NCI-H146 (cell line): ENCODE data around the gene GTPBP2.
"Not testable (repeated sequence)": the region's sequence is repeated elsewhere in the genome, so short reads cannot be mapped to it uniquely, and the experiment has no call there.

ENCODE experiments used
- DNase-seq: peaks from one replicate; lab custom pipeline; 2025; lab: John Stamatoyannopoulos, UW

The GTPBP2 gene

GRCh38 chr6:43658161-43658560, 29.1 kb upstream of the GTPBP2 start:
- no peak for DNase-seq

GRCh38 chr6:43657221-43657802, 28.2 kb upstream of the GTPBP2 start:
- DNase-seq: no peak

GRCh38 chr6:43652822-43653221, 23.8 kb upstream of the GTPBP2 start:
- DNase-seq: not testable (repeated sequence)

GRCh38 chr6:43648248-43648647, 19.2 kb upstream of the GTPBP2 start:
- no peak for DNase-seq

GRCh38 chr6:43647613-43648012, 18.5 kb upstream of the GTPBP2 start:
- DNase-seq: peak; percentile 50

- no peak for DNase-seq
Observed at GRCh38 chr6:43645613-43645964, 16.5 kb upstream of the GTPBP2 start.

- DNase-seq: no peak
Observed at GRCh38 chr6:43644940-43645612, 16.0 kb upstream of the GTPBP2 start, which contains the start of gene RSPH9. Gene RSPH9, plus strand, starts transcription at chr6:43645036. Its CDS starts 63 bp downstream, at chr6:43645099.

- DNase-seq: no peak
Observed at GRCh38 chr6:43639984-43640800, 11.1 kb upstream of the GTPBP2 start.

GRCh38 chr6:43636308-43636659, 7.2 kb upstream of the GTPBP2 start:
- no peak for DNase-seq

- peak; percentile 90 for DNase-seq
Observed at GRCh38 chr6:43635387-43636307, 6.6 kb upstream of the GTPBP2 start, which contains the start of gene MAD2L1BP. Gene MAD2L1BP, plus strand, starts transcription at chr6:43635840. Its CDS starts 36 bp downstream, at chr6:43635876.

GRCh38 chr6:43634702-43635303, 5.7 kb upstream of the GTPBP2 start:
- peak; percentile 25 for DNase-seq

- DNase-seq: not testable (repeated sequence)
Observed at GRCh38 chr6:43633002-43633401, 3.9 kb upstream of the GTPBP2 start.

GRCh38 chr6:43630980-43631619, 2.0 kb upstream of the GTPBP2 start:
- no peak for DNase-seq

- DNase-seq: peak; percentile 99
Observed at GRCh38 chr6:43629505-43630300, 639 bp upstream of the GTPBP2 start.

- DNase-seq: peak; percentile 83
Observed at GRCh38 chr6:43628393-43629103, 516 bp downstream of the GTPBP2 start.

GRCh38 chr6:43627008-43627825, 1.8 kb downstream of the GTPBP2 start:
- DNase-seq: peak; percentile 84

GRCh38 chr6:43625393-43625992, 3.6 kb downstream of the GTPBP2 start:
- DNase-seq: no peak

- DNase-seq: no peak
Observed at GRCh38 chr6:43624786-43625288, 4.2 kb downstream of the GTPBP2 start.
